ENCODE measurements around the gene ADARB2.

- TF ChIP-seq EZH2 (IDR thresholded peaks at IDR 0.05; ENCODE audit: insufficient read depth, poor library complexity, severe bottlenecking), result no peak
- TF ChIP-seq EZH2phosphoT487 (IDR thresholded peaks at IDR 0.05; ENCODE audit: insufficient read depth, low read depth), result no peak
Measured at GRCh38 chr10:1138529-1138928, 598.8 kb downstream of the ADARB2 start.
